Stromal cell of bone marrow (primary cell): ENCODE data around the gene CPNE8.
A peak's percentile ranks its signal among the peaks of the same experiment; 100 is the strongest.

Experiments
- DNase-seq: peaks from one replicate; pipeline ENCODE4 v3.0.0-alpha.2; 2012; ENCODE audit warnings: low read depth

CPNE8 gene

GRCh38 chr12:38905480-38906351, at the start of gene CPNE8:
Gene CPNE8, minus strand, starts transcription at chr12:38905591. Its CDS starts 57 bp downstream, at chr12:38905534.
- DNase-seq = peak; percentile 70

DNA sequence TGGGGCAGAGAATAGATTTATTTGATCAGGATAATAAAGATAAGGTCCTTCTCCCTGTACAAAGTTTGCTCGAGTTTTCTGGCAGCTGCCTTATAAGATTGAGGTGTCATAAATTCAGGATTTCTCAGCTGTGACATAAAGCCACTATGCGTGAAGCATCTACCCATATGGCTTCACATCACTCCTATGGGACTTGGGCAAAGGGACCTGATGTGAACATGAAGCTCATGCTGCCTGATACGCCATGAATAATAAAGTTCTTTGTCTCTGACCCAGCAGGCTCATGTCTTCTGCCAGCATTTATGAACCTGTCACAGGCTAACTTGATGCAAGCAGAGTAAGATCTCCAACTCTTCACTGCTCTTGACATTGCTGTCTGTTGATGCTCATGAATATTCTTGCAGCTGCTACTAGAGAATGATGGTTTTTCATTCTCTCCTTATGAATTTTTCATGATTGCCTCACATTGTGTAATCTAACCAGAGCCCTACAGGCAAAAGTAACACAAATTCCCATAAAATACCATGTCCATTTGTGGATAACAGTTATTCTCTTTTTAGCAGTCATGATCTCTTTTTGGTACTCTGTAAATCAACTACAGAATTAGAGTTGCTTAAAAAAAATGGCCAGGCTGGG, 49.0 kb upstream of the CPNE8 start:
- no peak for DNase-seq

DNA sequence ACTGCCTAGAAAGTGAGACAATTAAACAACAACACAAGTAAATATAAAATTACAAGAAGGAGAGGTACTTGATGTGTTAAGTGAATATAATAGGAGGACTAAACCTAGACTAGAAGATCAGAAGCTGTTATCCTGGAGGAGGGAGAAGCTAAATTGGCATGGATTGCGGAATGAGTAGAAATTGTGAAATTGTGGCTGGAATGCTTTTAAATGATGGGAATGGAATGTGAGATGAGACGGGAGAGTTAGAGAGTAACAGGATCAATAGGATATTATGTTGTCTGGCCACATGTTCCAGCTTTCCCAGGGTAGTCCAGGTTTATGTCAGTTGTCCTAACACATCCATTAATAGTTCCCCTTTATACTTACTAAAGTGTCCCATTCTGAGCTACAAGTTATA, 44.0 kb upstream of the CPNE8 start:
- no peak for DNase-seq

DNA sequence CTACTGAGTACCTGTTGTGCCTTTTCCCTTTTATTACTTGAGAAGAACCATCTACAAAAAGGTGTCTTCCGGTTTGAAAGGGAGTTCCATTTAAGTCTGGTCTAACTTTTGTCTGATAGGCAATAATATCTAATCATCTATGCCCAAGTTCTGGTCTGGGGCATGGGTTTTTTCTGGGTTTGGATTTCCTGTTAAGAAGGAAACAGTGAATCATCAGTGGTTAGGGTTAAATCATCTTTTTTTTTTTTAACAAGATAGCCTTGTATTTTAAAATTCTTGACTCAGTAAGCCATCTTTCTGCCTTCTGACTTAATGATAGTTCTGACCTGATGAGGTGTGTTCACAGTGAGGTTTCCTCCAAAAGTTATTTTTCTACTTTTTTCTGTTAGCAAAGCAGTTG, 29.3 kb upstream of the CPNE8 start:
- no peak for DNase-seq

DNA sequence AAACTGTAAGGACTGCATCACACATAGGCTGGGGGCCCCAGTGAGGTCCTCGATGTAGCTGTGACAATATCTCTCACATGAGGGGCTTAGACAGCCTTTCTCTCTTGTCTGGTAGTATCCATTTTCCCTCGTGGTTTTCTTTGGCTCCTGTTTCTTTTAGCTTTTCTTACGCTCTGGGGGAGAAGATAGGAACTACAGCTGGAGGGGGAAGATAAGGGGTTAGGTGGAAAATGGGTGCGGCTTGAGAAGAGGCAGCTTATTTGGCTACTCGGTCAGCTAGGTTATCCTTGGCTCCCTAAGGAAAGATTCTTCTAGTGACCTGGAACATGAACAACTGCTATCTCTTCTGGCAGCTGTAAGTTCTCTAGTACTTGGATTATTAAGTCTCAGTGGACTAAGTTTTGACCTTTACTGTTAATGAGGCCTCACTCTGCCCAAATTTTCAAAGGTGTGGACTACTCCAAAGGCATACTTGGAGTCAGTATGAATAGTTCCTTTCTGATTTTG, 28.7 kb upstream of the CPNE8 start:
- DNase-seq = no peak

DNA sequence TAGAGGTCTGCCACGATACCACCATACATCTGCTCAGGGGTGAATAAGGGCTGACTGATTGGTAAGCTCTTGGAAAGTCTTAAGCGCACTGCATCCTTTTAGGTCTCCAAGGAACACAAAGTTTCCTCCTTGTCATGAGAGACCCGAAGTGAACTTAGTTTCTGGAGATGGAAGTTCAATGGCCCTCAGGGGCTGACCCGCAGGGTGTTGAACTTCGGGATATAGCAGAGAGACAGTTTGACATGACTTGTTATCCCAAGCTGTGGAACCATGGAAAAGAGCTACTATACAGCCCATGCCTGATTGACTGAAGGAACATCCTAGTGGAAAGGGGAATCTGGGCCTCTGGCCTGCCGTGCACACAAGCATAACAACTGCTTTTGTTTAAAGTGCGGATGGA, 26.9 kb upstream of the CPNE8 start:
- no peak for DNase-seq

DNA sequence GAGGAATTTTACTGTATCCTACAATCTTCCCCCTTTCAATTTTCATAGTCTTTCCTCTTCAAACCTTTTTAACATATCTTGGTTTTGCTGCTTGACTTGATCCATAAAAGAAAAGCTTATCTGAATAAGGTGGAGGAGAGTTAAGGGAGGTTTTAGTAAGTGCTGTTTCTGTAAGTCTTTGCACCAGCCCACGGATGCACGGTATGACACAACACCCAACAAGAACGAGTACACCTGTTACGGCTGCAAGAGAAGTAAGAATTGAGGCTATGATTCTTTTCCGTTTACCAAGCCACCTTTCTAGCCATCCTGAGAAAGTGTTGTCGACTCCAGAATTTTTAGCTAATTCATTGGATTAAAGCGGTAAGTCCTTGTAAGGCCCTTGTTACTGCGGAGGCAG, 26.1 kb upstream of the CPNE8 start:
- DNase-seq = no peak

GRCh38 chr12:38930990-38931389, 25.6 kb upstream of the CPNE8 start:
- DNase-seq = no peak

GRCh38 chr12:38926501-38926900, 21.1 kb upstream of the CPNE8 start:
- no peak for DNase-seq

DNA sequence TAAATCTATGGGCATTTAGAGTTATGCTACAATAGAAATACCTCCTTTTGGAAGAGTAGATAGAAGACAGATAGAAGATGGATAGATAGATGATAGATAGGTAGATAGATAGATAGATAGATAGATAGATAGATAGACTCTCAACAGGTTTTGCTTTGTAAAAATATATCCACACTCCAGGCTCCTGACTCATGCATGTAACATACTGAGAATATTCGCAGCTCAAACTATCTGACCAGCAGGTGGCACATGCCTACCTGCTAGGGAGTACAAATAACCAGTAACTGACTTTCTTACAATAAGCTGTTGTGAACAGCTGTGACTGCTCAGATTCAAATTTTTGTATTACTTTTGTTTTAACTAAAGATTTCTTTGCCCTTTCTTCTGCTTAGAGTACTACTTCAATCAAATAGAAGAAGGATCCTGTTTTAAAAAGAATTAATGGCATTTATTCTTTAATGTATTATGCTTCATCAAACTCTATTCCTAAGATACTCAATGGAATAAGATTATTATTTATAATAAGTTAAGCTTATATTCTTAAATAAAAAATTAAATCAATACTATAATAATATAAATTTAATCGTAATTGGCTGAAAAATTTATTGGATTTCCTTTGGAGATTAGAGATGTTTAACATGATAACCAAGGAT, 15.8 kb upstream of the CPNE8 start:
- DNase-seq = peak; percentile 35

GRCh38 chr12:38919191-38919590, 13.8 kb upstream of the CPNE8 start:
- DNase-seq = peak; percentile 55

DNA sequence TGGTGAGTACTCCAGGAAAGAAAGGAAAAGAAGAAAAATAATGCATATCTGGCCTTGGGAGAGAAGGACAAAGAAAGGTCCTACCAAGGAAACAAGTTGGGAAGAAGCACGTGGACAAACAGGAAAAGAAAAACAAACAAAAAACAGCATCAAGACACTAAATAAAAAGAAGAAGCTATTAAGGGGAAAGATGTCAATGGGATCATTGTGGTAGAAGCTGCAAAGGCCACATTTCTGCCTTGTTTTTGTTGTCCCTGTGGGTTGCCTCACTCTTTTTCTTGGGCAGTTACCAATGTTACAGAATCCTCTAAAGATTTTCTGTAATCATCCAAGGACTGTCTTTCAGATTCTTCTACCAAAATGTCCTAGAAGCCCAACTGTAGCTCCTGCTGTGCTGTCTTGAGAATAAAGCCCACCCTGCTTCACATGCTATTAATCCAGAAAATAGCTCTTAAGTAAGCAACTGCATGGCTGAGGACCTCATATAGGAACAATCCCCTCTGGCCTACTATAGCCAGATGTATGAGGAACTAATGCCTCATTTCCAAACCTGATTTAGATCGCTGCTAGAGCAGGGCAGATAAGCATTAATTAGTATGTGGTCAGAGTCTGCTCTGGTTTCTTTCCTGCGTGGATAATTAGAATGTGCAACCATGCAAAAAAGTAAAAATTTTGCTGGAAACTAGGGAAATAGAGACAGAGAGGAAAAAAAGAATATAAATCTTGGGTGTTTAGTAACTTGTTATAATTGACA, 10.2 kb upstream of the CPNE8 start:
- no peak for DNase-seq

DNA sequence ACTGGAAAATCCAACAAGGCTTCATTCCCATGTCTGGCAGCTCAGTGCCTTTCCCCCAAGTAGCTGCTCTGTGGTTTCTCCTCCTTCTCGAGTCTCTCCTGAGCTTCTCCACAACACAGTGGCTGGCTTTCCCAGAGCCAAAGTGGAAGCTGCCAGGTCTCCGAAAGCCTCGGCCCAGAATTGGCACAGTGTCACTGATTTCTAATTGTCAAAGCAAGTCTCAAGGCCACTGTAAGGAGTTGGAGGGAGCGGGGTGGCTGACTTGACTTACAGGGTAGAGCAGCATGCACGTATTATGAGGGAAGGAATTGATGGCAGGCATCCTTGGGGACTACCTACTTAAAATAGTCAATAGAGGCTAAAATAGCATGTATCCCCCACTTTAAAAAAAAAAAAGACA, 6.7 kb upstream of the CPNE8 start:
- DNase-seq = no peak

DNA sequence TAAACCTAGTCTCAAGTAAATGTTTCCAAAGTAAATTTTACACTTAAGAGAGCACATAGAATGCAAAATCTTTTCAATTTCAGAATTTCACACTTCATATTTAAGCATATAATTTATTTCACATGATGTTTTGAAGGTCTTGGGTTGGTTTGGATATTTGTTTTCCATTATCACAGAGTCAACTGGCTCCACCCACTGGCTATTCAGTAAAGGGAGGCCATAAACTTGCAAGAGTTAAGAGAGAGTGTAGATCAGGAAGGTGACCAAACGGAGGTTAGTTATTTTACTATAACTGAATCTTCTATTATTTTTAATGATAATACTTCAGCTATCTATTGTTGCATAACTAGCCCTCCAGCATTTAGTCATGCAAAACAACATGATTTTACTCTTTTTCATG, 6.2 kb upstream of the CPNE8 start:
- no peak for DNase-seq

DNA sequence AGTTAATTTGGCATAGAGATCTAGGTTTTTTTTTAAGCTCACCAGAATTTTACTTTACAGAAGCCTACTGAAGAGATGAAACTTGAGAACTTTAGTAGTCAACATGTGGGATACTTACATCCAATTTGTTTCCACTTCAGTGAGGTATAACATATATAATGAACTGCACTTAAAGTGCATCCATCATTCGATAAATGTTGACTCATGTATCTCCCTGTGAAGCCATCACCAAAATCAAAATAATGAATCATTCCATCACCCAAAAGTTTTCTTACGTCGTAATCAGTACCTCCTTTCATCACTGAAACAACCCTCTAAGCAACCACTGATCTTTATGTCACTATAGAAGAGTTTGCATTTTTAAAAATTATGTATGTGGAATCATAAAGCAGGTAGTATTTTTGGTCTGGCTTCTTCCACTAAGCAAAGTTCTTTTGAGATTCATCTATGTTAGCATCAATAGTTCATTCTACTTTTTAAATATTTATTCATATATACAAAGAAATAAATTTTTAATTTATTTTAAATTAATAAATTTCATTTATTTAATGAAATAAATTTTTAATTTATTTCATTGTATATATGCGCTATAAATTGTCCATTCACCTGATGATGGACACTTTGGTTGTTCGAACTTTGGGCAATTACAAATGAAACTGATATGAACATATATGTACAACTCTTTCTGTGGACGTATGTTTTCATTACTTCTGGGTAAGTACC, 2.0 kb upstream of the CPNE8 start:
- DNase-seq = no peak

- peak; percentile 84 for DNase-seq
Observed at GRCh38 chr12:38906482-38907200, 1.2 kb upstream of the CPNE8 start.

DNA sequence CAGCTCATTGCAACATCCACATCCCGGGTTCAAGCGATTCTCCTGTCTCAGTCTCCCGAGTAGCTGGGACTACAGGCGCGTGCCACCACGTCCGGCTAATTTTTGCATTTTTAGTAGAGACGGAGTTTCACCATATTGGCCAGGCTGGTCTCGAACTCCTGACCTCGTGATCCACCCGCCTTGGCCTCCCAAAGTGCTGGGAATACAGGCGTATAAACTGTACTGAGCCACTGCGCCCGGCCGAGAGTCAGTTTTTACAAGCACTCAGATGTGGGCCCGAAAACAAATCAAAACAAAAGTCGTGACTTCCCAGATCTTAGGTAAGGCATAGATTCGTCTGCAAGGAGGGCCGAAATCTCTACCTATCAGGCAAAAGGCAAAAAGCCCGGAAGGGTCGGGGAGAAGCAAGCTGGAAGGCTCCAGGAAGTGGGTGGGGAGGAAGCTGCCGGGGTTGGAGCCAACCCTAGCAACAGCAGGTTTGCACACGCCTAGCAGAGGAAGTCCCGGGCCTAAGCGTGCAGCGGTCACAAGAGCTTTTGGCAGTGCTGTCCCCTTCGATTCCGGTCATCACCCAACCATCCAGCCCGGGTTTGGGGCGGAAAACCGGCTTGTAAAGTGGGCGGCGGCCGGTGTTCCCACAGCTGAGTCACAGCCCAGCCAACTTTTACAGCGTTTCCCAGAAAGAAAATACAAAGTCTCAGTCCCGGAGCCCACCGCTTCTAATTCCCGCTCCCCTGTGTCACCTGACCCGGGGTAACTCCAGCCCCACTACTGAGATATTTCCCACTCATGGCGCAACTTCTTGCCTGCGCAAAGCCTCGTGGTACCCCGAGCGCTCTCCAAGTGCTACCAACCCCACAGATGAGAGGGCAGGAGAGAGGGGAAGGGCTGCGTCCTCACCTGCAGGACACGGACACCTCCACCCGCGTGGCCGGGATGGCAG, 583 bp downstream of the CPNE8 start:
- DNase-seq = peak; percentile 77

DNA sequence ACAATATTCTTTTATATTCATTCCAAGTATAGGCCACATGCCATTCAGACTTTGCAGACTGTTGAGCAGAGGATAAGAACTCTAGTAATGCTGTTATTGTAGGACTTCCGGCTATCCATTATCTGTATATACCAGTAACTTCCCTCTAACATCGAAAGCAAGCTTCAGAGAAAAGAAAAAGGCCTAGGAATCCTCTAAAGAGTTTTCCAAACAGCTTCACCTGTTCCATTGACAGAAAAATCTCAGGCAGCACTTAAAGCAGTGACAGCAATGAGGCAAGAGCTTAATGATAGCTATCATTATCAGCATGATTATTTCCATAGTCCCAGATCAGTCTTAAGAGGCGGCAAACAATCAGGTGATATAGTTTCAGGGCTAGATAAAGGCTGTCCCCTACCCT, 1.8 kb downstream of the CPNE8 start:
- DNase-seq = no peak

DNA sequence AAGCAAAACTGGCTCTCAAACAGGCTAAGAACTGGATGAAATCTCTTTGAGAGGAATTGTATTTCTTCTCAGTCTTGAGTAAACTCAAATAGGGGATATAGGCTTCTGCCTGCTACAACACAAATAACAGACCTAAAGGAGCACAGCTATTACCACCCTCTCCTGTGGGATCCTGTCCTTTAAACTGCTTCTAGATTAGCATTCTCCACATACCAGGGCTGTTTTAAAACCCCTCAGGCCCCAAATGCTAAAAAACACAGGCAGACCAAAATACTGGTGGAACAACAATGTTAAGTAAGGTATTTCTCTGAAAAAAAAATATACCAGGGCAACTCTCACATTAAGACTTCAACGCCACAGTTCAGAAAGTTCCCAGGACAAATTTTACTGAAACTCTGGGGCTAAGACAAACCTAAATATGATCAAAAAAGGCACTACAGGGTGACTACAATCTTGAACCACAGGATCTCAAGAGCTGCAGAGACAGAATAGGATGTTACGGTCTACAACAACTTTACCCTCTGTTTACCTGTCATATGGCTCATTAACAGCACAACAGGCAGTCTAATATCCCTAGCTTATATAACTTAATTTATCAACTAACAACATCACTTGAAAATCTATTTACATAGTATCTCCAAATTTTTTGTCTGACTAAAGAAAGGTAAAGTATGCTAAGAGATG, 7.2 kb downstream of the CPNE8 start:
- DNase-seq = no peak
